Lung (tissue), 12 donors: ENCODE data around the gene TRO. TPM values are rescaled to one million over a fixed set of nuclear protein-coding genes. Genes with fewer than 3 reads are reported as not detected.

Source experiments
- ATAC-seq: fragments of 200-7000 bp; cut with Tn5 transposase; one replicate; pipeline ENCODE4 v1.9.1; 2020; ENCODE audit warnings: moderate number of reproducible peaks; ENCODE audit not compliant: insufficient read depth, low FRiP score
- DNase-seq, 3 donors: peaks; one replicate each; pipeline ENCODE4 v3.0.0-alpha.2; 2013 to 2017
- H3K27ac ChIP-seq, 2 donors: one replicate each; pipeline ENCODE4 v1.5.1; 2013; ENCODE audit warnings: mild to moderate bottlenecking in 2 of 2, moderate library complexity in 2 of 2, control low read depth in 1 of 2, inconsistent platforms in 1 of 2, low read depth in 1 of 2, low read length in 1 of 2
- H3K27me3 ChIP-seq, 3 donors: one replicate each; pipeline ENCODE4 v1.5.1; 2013; ENCODE audit warnings: low read length in 2 of 3; ENCODE audit not compliant: control insufficient read depth in 3 of 3, insufficient read depth in 3 of 3
- H3K36me3 ChIP-seq, 4 donors: one replicate each; pipeline ENCODE4 v1.5.1; 2013; ENCODE audit warnings: low read length in 4 of 4, mild to moderate bottlenecking in 1 of 4, moderate library complexity in 1 of 4; ENCODE audit not compliant: control insufficient read depth in 4 of 4, insufficient read depth in 4 of 4
- H3K4me1 ChIP-seq, 5 donors: one replicate each; pipeline ENCODE4 v1.5.1; 2013; ENCODE audit warnings: low read length in 5 of 5, mild to moderate bottlenecking in 2 of 5, moderate library complexity in 1 of 5; ENCODE audit not compliant: control insufficient read depth in 5 of 5, insufficient read depth in 5 of 5
- H3K4me3 ChIP-seq: one replicate; pipeline ENCODE4 v1.5.1; 2013; ENCODE audit warnings: mild to moderate bottlenecking, control low read depth, moderate library complexity
- H3K9ac ChIP-seq, 2 donors: one replicate each; pipeline ENCODE4 v1.5.1; 2013; ENCODE audit warnings: low read length in 2 of 2, control low read depth in 1 of 2; ENCODE audit not compliant: insufficient read depth in 1 of 2
- H3K9me3 ChIP-seq, 4 donors: one replicate each; pipeline ENCODE4 v1.5.1; 2013; ENCODE audit warnings: low read length in 3 of 4, mild to moderate bottlenecking in 1 of 4, moderate library complexity in 1 of 4; ENCODE audit not compliant: control insufficient read depth in 4 of 4, insufficient read depth in 3 of 4
- CTCF ChIP-seq: IDR thresholded peaks from 2 replicates; pipeline ENCODE4 v1.5.1; 2012; ENCODE audit warnings: mild to moderate bottlenecking; ENCODE audit errors: control extremely low read depth, extremely low read depth
- WGBS, 2 donors: extraction: QIAGEN DNeasy Blood & Tissue Kit; methylation state at CpG; one replicate each; pipeline ENCODE4 v1.1.7; 2013; 5-methylcytosine and 5-hydroxymethylcytosine counted together
- polyA plus RNA-seq, 2 donors: library from polyadenylated mRNA; stranded (reverse); fragments of 200-250 nt; gene quantifications; one replicate each; pipeline ENCODE4 v1.2.1, GENCODE V29; 2013
- total RNA-seq, 2 donors: library from RNA; depleted of rRNA in 1 of 2; stranded (reverse); fragments of >200 nt in 1 of 2; gene quantifications; one replicate each; pipeline ENCODE4 v1.2.1, GENCODE V29; 2014 to 2021
- donor health status: control.
- donor health status: control.
- donor health status: Bipolar disorder and iron deficiency.
- donor health status: healthy.
- donor health status: DM: yes; HTN: yes; CAD: no.

The TRO gene
- total and polyA plus RNA-seq, 4 donors, result 1.9 to 30.9 (median 3.5) TPM

GRCh38 chrX:54894159-54894558 lies 26.5 kb upstream of the TRO start:
- Histone ChIP-seq H3K4me1 (no peaks in the 10 kb centered on the region), H3K9me3 (peaks cover 0 to 5% (median under 1%) of the 10 kb centered on the region in 4 donors), H3K27ac (no peak overlapping the region), H3K9ac (no peak overlapping the region), H3K27me3 (no peaks in the 10 kb centered on the region), H3K4me3 (no peak overlapping the region), H3K36me3 (no peaks in the 10 kb centered on the region)
- WGBS, 2 donors, result 52 to 100% methylated on average over 1 of the region's 1 CpG
- DNase-seq, result no peak
- no peak for TF ChIP-seq CTCF
- no peak for ATAC-seq

GRCh38 chrX:54909941-54910340 lies 10.7 kb upstream of the TRO start:
- Histone ChIP-seq H3K36me3 (no peaks in the 10 kb centered on the region), H3K9me3 (peaks cover 0 to 9% (median under 1%) of the 10 kb centered on the region in 4 donors), H3K27ac (no peak overlapping the region), H3K27me3 (no peaks in the 10 kb centered on the region), H3K4me3 (no peak overlapping the region), H3K4me1 (no peaks in the 10 kb centered on the region), H3K9ac (no peak overlapping the region)
- ATAC-seq, result no peak
- no peak for DNase-seq
- TF ChIP-seq CTCF, result no peak

GRCh38 chrX:54921427-54922021 lies 900 bp downstream of the TRO start:
- 0 to 34% methylated on average over 24 to 29 of the region's 29 CpGs for WGBS, 2 donors

More at GRCh38 chrX:54921427-54922021, 900 bp downstream of the TRO start:
- no peak for TF ChIP-seq CTCF
- Histone ChIP-seq H3K4me1 (no peaks in the 10 kb centered on the region), H3K9ac (peak overlapping the region; percentile 85 to 97), H3K4me3 (peak overlapping the region; percentile 13), H3K9me3 (no peaks in the 10 kb centered on the region), H3K27me3 (no peaks in the 10 kb centered on the region), H3K36me3 (peaks cover 0 to 27% (median 11%) of the 10 kb centered on the region in 4 donors), H3K27ac (no peak overlapping the region)
- DNase-seq (peak; percentile 87 to 90 (median 89)), ATAC-seq (peak; percentile 41)
